ENCODE measurements around the gene SIMC1. TPM values are rescaled to one million over a fixed set of nuclear protein-coding genes. Genes with fewer than 3 reads are reported as not detected.
"Not testable (repeated sequence)": the region's sequence is repeated elsewhere in the genome, so short reads cannot be mapped to it uniquely, and the experiment has no call there.

The SIMC1 gene
- 4.1 and 6.3 TPM in 2 replicates for total RNA-seq (2012; rRNA removed)

GRCh38 chr5:176237971-176238644 lies at the start of gene SIMC1:
SIMC1 (plus strand) TSS chr5:176238424; CDS start chr5:176238509, 85 bp downstream.
- peak within 1 kb of the TSS; percentile 47 for H3K9ac ChIP-seq (ENCODE audit: low read depth, low read length)
- peak within 1 kb of the TSS; percentile 68 for H3K4me2 ChIP-seq (ENCODE audit: low read length)

DNA sequence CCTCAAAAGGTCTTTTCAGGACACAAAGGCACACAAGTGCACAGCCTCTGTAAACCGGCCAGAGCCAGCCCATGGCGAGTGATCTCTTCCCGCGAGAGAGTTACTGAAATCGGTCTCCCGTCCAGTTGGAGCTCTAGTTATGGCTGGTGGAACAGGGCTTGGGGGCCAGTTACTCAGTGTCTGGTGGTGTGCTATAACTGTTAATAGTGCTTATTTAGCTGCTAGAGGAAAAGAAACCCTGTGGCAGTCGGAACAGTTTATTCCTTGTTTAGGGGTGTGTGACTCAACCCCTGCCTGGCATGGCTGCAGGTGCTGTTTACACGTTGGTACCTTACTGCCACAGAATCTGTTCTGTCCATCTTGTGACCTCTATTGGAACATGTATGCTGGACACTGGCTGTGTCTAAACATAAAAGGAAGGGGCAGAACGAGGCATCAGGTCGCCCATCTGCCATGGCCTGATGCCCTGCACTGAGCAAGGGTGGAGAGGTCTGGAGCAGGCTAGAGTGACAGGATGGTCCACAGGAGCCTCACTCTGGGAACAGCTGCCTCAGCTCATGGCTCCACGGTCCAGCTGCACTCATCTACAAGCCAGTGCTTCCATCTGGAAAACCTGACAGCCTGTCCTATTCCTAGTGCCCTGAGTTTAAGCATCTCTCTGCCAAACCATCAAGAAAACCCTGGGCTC lies 49.6 kb upstream of the SIMC1 start:
- no peak overlapping the region for H3K9ac ChIP-seq (ENCODE audit: low read depth, low read length)

More at GRCh38 chr5:176237971-176238644, at the start of gene SIMC1:
- not testable (repeated sequence) for H3K4me1 ChIP-seq (ENCODE audit: control insufficient read depth, insufficient read depth, low read length); H3K27me3 ChIP-seq (ENCODE audit: control insufficient read depth, insufficient read depth, low read length); H3K36me3 ChIP-seq (ENCODE audit: insufficient read depth, low read length); H3K9me3 ChIP-seq (replicated peaks; ENCODE audit: low read length)
- H3K4me3 ChIP-seq (ENCODE audit: low read length): peak within 1 kb of the TSS; percentile 68

DNA sequence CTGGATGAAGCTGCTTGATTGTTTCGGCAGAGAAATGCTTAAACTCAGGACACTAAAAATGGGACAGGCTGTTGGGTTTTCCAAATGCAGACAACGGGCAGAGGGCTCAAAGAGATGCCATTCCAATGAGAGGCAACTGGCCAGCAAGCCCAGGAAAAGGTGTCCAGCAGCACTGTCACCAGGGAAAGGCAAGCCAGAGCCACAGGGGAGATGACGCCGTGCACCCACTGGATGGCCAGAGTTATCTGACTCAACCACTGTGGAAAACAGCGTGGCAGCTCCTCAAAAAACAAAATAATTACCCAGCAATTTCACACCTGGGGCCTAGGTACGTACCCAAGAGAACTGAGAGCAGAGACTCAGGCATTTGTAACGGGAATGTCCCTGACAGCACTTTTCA lies 48.4 kb upstream of the SIMC1 start:
- H3K27me3 ChIP-seq (ENCODE audit: control insufficient read depth, insufficient read depth, low read length): peaks cover 7% of the 10 kb centered on the region
- H3K9ac ChIP-seq (ENCODE audit: low read depth, low read length): no peak overlapping the region
- H3K9me3 ChIP-seq (replicated peaks; ENCODE audit: low read length): no peaks in the 10 kb centered on the region
- no peaks in the 10 kb centered on the region for H3K4me1 ChIP-seq (ENCODE audit: control insufficient read depth, insufficient read depth, low read length)
- H3K4me2 ChIP-seq (ENCODE audit: low read length): no peak overlapping the region
- H3K36me3 ChIP-seq (ENCODE audit: insufficient read depth, low read length): no peaks in the 10 kb centered on the region
- H3K4me3 ChIP-seq (ENCODE audit: low read length): no peak overlapping the region

More for the DNA sequence above, 49.6 kb upstream of the SIMC1 start:
- no peak overlapping the region for H3K4me2 ChIP-seq (ENCODE audit: low read length)
- no peak overlapping the region for H3K4me3 ChIP-seq (ENCODE audit: low read length)
- no peaks in the 10 kb centered on the region for H3K36me3 ChIP-seq (ENCODE audit: insufficient read depth, low read length)
- no peaks in the 10 kb centered on the region for H3K9me3 ChIP-seq (replicated peaks; ENCODE audit: low read length)
- H3K27me3 ChIP-seq (ENCODE audit: control insufficient read depth, insufficient read depth, low read length): peaks cover 7% of the 10 kb centered on the region
- no peaks in the 10 kb centered on the region for H3K4me1 ChIP-seq (ENCODE audit: control insufficient read depth, insufficient read depth, low read length)

GRCh38 chr5:176190886-176191755 lies 47.1 kb upstream of the SIMC1 start:
- no peak overlapping the region for H3K9ac ChIP-seq (ENCODE audit: low read depth, low read length)
- no peaks in the 10 kb centered on the region for H3K9me3 ChIP-seq (replicated peaks; ENCODE audit: low read length)
- no peak overlapping the region for H3K4me2 ChIP-seq (ENCODE audit: low read length)
- no peak overlapping the region for H3K4me3 ChIP-seq (ENCODE audit: low read length)
- H3K27me3 ChIP-seq (ENCODE audit: control insufficient read depth, insufficient read depth, low read length): peaks cover 7% of the 10 kb centered on the region
- H3K4me1 ChIP-seq (ENCODE audit: control insufficient read depth, insufficient read depth, low read length): no peaks in the 10 kb centered on the region
- no peaks in the 10 kb centered on the region for H3K36me3 ChIP-seq (ENCODE audit: insufficient read depth, low read length)

- no peaks in the 10 kb centered on the region for H3K9me3 ChIP-seq (replicated peaks; ENCODE audit: low read length)
- no peaks in the 10 kb centered on the region for H3K36me3 ChIP-seq (ENCODE audit: insufficient read depth, low read length)
- H3K4me2 ChIP-seq (ENCODE audit: low read length): no peak overlapping the region
- H3K4me1 ChIP-seq (ENCODE audit: control insufficient read depth, insufficient read depth, low read length): no peaks in the 10 kb centered on the region
- H3K9ac ChIP-seq (ENCODE audit: low read depth, low read length): no peak overlapping the region
- no peak overlapping the region for H3K4me3 ChIP-seq (ENCODE audit: low read length)
- peaks cover 7% of the 10 kb centered on the region for H3K27me3 ChIP-seq (ENCODE audit: control insufficient read depth, insufficient read depth, low read length)
These were observed 46.0 kb upstream of the SIMC1 start for GRCh38 chr5:176192094-176192721.

DNA sequence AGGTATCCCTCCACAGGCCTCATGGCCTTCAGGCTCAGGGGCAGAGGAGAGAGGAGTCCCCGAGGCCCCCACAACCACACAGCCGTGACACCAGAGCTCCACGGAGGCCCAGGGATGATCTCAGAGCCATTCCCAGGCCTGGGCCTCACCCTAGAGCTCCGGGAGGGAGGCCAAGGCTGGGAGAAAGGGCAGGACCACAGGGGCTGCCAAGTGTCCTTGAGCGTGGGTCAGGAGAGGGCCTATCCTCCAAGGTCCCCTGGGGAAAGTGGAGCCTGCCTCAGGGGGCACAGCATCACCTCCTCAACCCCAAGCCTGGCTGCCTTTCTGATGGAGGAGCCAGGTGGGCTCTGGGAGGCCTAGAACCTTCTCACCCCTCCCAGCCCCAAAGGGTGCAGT lies 45.5 kb upstream of the SIMC1 start:
- not testable (repeated sequence) for H3K4me2 ChIP-seq (ENCODE audit: low read length); H3K27me3 ChIP-seq (ENCODE audit: control insufficient read depth, insufficient read depth, low read length); H3K36me3 ChIP-seq (ENCODE audit: insufficient read depth, low read length); H3K9ac ChIP-seq (ENCODE audit: low read depth, low read length); H3K4me3 ChIP-seq (ENCODE audit: low read length); H3K4me1 ChIP-seq (ENCODE audit: control insufficient read depth, insufficient read depth, low read length); H3K9me3 ChIP-seq (replicated peaks; ENCODE audit: low read length)

GRCh38 chr5:176193636-176194035 lies 44.6 kb upstream of the SIMC1 start:
- not testable (repeated sequence) for H3K4me2 ChIP-seq (ENCODE audit: low read length); H3K4me3 ChIP-seq (ENCODE audit: low read length); H3K36me3 ChIP-seq (ENCODE audit: insufficient read depth, low read length); H3K27me3 ChIP-seq (ENCODE audit: control insufficient read depth, insufficient read depth, low read length); H3K9ac ChIP-seq (ENCODE audit: low read depth, low read length); H3K4me1 ChIP-seq (ENCODE audit: control insufficient read depth, insufficient read depth, low read length); H3K9me3 ChIP-seq (replicated peaks; ENCODE audit: low read length)

DNA sequence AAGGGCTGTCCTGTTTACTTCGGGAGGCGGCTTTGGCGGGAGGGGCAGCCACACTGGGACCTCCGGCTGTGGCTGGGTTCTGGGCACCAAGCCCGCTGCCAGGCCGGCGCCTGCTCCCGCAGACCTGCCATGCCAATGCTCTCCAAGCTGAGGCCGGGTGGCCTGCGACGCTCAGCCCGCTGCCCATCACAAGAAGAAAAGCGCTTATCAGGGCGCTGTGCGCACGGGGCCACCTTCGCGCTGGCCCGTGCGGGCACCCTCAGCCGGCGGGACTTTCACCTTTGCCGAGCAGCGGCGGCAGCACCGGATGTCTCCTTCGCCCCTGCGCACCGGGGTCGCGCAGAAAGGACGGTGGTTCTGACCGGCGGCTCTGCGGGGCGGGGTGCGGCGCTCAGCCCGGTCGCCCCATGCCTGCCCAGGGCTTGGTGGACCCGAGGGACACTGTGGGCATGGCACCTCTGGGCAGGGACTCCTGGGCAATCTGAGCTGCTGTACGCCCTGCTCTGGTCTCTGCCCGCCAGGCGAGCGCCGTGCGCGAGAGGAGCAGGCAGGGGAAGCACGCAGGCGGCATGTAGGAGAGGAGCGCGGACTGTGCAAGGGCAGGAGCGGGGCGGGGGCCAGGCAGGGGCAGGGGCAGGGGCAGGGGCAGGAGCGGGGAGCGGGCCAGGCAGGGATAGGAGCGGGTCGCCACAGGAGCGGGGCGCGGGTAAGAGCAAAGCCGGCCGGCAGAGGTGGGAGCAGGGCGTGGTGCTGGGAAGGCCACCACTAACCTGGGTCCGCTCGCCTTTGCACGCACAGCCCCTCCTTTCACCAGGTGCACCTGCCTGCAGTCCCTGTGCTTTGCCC lies 43.8 kb upstream of the SIMC1 start:
- not testable (repeated sequence) for H3K36me3 ChIP-seq (ENCODE audit: insufficient read depth, low read length); H3K4me1 ChIP-seq (ENCODE audit: control insufficient read depth, insufficient read depth, low read length); H3K9me3 ChIP-seq (replicated peaks; ENCODE audit: low read length); H3K9ac ChIP-seq (ENCODE audit: low read depth, low read length); H3K27me3 ChIP-seq (ENCODE audit: control insufficient read depth, insufficient read depth, low read length)
- peak overlapping the region; percentile 57 for H3K4me3 ChIP-seq (ENCODE audit: low read length)
- H3K4me2 ChIP-seq (ENCODE audit: low read length): peak overlapping the region; percentile 78

DNA sequence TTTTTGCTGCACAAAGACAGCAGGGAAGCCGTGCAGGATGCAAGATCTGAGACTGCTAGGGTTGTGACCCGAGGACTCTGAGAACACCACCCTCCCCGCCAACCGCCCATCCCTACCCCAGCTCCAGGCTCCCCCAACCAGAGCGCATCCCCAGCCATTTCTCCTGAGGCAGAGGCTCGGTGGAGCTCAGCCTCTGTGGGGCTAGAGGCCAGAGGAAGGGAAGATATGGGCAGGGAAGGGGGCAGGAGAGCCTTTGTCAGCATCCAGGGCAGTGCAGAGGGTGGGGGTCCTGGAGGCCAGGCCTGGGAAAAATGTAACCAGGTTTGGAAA lies 43.2 kb upstream of the SIMC1 start:
- H3K4me1 ChIP-seq (ENCODE audit: control insufficient read depth, insufficient read depth, low read length); H3K36me3 ChIP-seq (ENCODE audit: insufficient read depth, low read length); H3K27me3 ChIP-seq (ENCODE audit: control insufficient read depth, insufficient read depth, low read length); H3K4me3 ChIP-seq (ENCODE audit: low read length); H3K9me3 ChIP-seq (replicated peaks; ENCODE audit: low read length); H3K4me2 ChIP-seq (ENCODE audit: low read length); H3K9ac ChIP-seq (ENCODE audit: low read depth, low read length): not testable (repeated sequence)

DNA sequence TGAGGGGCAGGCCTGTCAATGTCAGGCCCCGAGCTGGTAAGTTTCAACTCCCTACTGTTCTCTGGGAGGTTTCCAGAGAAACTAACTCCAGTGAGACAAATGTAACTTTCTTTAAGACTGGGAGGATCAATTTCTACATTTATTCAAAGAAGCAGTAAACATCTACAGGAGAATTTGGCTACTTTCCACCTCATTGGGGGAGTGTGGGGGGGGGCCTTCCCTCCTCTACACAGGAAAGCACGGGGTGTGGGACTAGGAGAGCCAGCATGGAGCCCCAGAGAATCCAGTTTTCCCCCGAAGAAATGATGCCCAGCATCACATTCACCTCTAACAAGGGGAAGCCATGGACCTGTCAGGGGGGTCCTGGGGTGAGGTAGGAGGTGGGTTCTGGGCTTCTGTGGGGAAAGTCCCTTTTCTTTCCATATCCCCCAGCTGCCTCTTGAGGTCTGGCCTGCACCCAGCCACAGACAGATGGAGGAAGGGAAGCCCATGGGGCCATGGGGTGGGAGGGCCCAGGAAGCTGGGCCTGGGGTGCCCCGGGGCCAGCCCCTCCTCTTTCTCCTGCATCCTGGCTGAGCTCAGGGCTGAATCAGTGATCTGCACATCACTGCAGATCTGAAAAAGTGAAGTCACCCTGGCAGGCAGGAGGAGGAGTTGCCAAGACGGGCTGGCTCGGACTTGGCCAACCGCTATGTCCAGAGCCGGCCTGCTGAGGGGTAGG lies 42.6 kb upstream of the SIMC1 start:
- H3K4me1 ChIP-seq (ENCODE audit: control insufficient read depth, insufficient read depth, low read length); H3K9ac ChIP-seq (ENCODE audit: low read depth, low read length); H3K9me3 ChIP-seq (replicated peaks; ENCODE audit: low read length); H3K27me3 ChIP-seq (ENCODE audit: control insufficient read depth, insufficient read depth, low read length); H3K36me3 ChIP-seq (ENCODE audit: insufficient read depth, low read length); H3K4me3 ChIP-seq (ENCODE audit: low read length); H3K4me2 ChIP-seq (ENCODE audit: low read length): not testable (repeated sequence)
